Measurements from ENCODE around the gene TMEM54.

The TMEM54 gene

DNA sequence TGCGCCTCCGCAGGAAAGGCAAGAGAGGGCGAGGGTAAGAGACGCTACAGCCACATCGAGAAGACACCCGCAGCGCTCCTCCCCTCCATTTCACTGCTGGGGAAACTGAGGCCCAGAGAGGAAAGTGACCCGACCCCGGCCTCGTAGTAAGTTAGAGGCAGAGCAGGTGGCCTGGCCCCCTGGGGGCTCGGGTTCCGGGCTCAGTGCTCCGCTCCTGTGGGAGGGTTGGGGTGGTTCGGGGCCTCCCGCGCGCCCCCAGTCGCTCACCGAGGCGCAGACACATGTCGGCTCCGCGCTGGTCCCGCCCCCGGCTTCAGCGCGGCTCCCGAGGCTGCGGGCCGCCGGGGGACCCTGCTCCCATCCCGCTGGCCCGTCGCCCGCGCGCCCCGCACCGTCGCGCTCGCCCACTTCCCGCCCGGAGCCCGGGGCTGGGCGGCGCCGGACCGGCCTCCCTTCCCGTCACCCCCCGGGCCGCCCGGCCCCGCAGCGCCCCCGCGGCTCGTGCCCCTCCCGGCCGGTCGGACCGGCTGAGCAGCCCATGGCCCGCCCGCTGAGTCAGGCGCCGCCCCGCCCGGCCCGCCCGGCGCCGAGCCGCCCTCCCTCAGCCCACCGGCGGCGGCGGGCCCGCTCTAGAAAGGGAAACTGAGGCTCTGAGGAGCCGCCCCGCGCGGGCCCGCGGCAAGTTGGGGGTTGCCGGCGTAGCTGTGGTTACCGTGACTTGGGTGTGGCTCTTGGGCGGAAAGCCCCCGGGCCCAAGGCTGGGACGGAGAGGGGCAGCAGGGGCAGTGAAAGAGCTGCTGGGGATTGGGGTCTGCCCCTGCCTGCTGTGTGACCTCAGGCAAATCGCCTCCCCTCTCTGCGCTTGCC, at the start of gene TMEM54 (continued):
- TF ChIP-seq KLF16 (tag by site-specific recombination; IDR thresholded peaks at IDR 0.05) (no peak), KLF1 (tag by site-specific recombination; IDR thresholded peaks at IDR 0.05) (peak; percentile 40; the same call in 1 of the 2 replicates), HOXC10 (CRISPR knock-in tag; IDR thresholded peaks at IDR 0.05) (no peak), ZBTB7A (tag by site-specific recombination; IDR thresholded peaks at IDR 0.05; ENCODE audit: low read depth) (no peak), ZNF558 (tag by site-specific recombination; IDR thresholded peaks at IDR 0.05) (no peak), ZNF561 (tag by site-specific recombination; IDR thresholded peaks at IDR 0.05; ENCODE audit: borderline replicate concordance) (peak; percentile 29; the same call in 1 of the 2 replicates), ZFHX2 (tag by site-specific recombination; conservative IDR thresholded peaks at IDR 0.05) (peak; percentile 52), CTCF (tag by site-specific recombination; IDR thresholded peaks at IDR 0.05) (0 out of 2 replicates have a peak, but pooled peaks have one; percentile 22), ZNF580 (tag by site-specific recombination; IDR thresholded peaks at IDR 0.05) (0 out of 2 replicates have a peak, but pooled peaks have one; percentile 15), KLF8 (tag by site-specific recombination; IDR thresholded peaks at IDR 0.05) (no peak), GLIS1 (tag by site-specific recombination; IDR thresholded peaks at IDR 0.05) (peak; percentile 66; the same call in 1 of the 2 replicates), KLF7 (tag by site-specific recombination; IDR thresholded peaks at IDR 0.05; ENCODE audit: borderline replicate concordance) (no peak)
- TF ChIP-seq, protein P1, sequence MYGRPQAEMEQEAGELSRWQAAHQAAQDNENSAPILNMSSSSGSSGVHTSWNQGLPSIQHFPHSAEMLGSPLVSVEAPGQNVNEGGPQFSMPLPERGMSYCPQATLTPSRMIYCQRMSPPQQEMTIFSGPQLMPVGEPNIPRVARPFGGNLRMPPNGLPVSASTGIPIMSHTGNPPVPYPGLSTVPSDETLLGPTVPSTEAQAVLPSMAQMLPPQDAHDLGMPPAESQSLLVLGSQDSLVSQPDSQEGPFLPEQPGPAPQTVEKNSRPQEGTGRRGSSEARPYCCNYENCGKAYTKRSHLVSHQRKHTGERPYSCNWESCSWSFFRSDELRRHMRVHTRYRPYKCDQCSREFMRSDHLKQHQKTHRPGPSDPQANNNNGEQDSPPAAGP (tag by site-specific recombination; IDR thresholded peaks at IDR 0.05): 0 out of 2 replicates have a peak, but pooled peaks have one; percentile 19
- TF ChIP-seq, protein P2, sequence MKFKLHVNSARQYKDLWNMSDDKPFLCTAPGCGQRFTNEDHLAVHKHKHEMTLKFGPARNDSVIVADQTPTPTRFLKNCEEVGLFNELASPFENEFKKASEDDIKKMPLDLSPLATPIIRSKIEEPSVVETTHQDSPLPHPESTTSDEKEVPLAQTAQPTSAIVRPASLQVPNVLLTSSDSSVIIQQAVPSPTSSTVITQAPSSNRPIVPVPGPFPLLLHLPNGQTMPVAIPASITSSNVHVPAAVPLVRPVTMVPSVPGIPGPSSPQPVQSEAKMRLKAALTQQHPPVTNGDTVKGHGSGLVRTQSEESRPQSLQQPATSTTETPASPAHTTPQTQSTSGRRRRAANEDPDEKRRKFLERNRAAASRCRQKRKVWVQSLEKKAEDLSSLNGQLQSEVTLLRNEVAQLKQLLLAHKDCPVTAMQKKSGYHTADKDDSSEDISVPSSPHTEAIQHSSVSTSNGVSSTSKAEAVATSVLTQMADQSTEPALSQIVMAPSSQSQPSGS (tag by site-specific recombination; IDR thresholded peaks at IDR 0.05; ENCODE audit: low read depth): no peak
- TF ChIP-seq, protein P3, sequence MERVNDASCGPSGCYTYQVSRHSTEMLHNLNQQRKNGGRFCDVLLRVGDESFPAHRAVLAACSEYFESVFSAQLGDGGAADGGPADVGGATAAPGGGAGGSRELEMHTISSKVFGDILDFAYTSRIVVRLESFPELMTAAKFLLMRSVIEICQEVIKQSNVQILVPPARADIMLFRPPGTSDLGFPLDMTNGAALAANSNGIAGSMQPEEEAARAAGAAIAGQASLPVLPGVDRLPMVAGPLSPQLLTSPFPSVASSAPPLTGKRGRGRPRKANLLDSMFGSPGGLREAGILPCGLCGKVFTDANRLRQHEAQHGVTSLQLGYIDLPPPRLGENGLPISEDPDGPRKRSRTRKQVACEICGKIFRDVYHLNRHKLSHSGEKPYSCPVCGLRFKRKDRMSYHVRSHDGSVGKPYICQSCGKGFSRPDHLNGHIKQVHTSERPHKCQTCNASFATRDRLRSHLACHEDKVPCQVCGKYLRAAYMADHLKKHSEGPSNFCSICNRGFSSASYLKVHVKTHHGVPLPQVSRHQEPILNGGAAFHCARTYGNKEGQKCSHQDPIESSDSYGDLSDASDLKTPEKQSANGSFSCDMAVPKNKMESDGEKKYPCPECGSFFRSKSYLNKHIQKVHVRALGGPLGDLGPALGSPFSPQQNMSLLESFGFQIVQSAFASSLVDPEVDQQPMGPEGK (tag by site-specific recombination; IDR thresholded peaks at IDR 0.05): no peak; the same call in 1 of the 2 replicates
- TF ChIP-seq, protein P4, sequence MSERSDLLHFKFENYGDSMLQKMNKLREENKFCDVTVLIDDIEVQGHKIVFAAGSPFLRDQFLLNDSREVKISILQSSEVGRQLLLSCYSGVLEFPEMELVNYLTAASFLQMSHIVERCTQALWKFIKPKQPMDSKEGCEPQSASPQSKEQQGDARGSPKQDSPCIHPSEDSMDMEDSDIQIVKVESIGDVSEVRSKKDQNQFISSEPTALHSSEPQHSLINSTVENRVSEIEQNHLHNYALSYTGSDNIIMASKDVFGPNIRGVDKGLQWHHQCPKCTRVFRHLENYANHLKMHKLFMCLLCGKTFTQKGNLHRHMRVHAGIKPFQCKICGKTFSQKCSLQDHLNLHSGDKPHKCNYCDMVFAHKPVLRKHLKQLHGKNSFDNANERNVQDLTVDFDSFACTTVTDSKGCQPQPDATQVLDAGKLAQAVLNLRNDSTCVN (tag by site-specific recombination; optimal IDR thresholded peaks at IDR 0.05): peak; percentile 63

GRCh38 chr1:32949519-32949918, 48.3 kb upstream of the TMEM54 start:
- CTCF ChIA-PET: interaction anchor here (0.6 to 0.9 kb wide), 2 partner anchors 59 to 200 kb away, joined by 3 read pairs; no protein-coding TSS in a partner anchor
- Histone ChIP-seq H3K4me3 (ENCODE audit: low read depth, low read length) (no peak overlapping the region), H3K9me3 (ENCODE audit: control insufficient read depth, insufficient read depth, low read depth, low read length) (no peaks in the 10 kb centered on the region), H3K4me1 (ENCODE audit: control insufficient read depth, insufficient read depth, low read length) (peaks cover 8% of the 10 kb centered on the region; the same call in 1 of the 2 replicates), H3K27ac (ENCODE audit: extremely low read depth, low read depth, low read length) (no peak overlapping the region), H3K36me3 (ENCODE audit: control insufficient read depth in 2 of 2, insufficient read depth in 1 of 2, low read length in 2 of 2) (peaks cover 12 to 32% of the 10 kb centered on the region in 2 experiments; a peak in 2 of 3 replicates)
- POLR2A ChIA-PET: no interaction called here
- TF ChIP-seq KLF1 (tag by site-specific recombination; IDR thresholded peaks at IDR 0.05) (no peak), ZNF600 (tag by site-specific recombination; IDR thresholded peaks at IDR 0.05) (peak; percentile 96)

Measured in HEK293 (cell line).